GM19467 (cell line): ENCODE data around the gene UVRAG.

Source experiments
- ATAC-seq: cut with Tn5 transposase; IDR thresholded peaks from one replicate; pipeline ENCODE4 v1.9.1; 2021; ENCODE audit warnings: mild to moderate bottlenecking, moderate library complexity; ENCODE audit not compliant: unreplicated experiment

The UVRAG gene

DNA sequence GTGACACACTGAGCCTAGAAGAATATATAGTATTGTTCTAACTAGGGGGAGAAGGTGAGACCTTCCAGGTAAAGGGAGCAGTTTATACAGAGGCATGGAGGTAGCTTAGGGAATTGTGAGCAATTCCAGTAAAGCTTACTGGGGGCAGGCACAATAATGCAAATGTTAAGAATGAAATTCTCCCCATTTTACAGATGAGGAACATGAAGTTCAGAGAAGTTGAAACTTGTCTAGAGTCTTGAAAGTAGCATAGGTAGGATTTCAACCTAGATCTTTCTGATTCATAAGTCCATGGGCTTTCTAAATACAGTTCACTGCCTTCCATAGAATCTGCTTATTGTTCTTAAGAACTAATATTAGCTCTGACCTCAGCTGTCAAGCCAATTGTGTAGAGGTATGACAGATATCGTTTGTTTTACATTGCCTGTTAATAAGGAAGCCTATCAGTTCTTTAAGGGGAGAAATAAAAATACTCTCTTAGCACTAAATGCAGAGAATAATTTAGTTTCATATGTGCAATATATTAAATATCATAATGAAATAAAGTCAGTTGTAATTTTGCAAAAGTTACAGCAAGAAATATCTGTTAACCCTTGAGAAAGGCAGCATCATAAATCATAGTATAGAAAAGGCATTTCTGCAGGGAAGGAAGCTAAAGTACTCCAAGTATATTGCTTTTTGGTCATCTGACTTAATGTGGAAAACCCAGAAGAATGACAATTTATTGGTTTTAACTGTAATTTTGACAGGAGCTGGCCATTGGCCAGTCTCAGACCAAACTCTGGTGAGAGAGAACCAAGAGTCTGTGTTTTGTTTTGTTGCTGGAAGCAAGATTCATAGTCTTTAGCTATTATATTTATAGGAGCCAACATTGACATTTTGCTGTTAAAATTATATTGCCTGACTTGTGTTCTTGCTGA lies 181.8 kb downstream of the UVRAG start:
- ATAC-seq = no peak

DNA sequence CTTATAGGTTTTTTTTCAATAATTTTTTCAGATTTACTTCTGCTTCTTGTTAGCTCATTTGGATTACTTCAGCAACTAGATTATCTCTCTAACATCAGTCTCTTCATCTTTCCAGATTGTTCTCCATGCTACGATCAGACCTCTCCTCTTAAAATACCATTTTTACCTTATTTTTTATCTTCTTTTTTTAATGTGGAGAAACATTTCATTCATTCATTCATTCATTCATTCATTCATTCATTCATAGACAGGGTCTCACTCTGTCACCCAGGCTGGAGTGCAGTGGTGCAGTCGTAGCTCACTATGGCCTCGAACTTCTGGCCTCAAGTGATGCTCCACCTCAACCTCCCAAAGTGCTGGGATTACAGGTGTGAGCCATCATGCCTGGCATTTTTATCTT lies 189.4 kb downstream of the UVRAG start:
- ATAC-seq = no peak

GRCh38 chr11:76005756-76006155 lies 190.7 kb downstream of the UVRAG start:
- ATAC-seq = no peak

DNA sequence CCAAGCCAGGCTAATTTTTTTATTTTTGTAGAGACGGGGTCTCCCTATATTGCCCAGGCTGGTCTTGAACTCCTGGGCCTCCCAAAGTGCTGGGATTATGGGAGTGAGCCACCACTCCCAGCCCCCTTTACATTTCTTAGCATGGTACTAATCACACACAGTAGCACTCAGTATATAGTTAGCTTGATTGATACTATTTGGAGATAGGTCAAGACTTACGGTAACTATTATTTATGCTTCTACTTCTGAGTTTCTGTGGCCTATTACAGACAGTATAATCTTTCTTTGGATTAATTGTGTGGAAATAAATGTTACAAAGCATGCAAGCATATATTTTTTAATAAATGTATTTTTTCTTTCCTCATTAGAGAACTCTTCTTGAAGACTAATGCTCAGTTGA lies 192.2 kb downstream of the UVRAG start:
- ATAC-seq = no peak

- ATAC-seq = no peak
These were observed 193.5 kb downstream of the UVRAG start for GRCh38 chr11:76008474-76008873.

- ATAC-seq = no peak
These were observed 195.0 kb downstream of the UVRAG start for GRCh38 chr11:76010051-76010450.

GRCh38 chr11:76013526-76013925 lies 198.5 kb downstream of the UVRAG start:
- ATAC-seq = no peak

DNA sequence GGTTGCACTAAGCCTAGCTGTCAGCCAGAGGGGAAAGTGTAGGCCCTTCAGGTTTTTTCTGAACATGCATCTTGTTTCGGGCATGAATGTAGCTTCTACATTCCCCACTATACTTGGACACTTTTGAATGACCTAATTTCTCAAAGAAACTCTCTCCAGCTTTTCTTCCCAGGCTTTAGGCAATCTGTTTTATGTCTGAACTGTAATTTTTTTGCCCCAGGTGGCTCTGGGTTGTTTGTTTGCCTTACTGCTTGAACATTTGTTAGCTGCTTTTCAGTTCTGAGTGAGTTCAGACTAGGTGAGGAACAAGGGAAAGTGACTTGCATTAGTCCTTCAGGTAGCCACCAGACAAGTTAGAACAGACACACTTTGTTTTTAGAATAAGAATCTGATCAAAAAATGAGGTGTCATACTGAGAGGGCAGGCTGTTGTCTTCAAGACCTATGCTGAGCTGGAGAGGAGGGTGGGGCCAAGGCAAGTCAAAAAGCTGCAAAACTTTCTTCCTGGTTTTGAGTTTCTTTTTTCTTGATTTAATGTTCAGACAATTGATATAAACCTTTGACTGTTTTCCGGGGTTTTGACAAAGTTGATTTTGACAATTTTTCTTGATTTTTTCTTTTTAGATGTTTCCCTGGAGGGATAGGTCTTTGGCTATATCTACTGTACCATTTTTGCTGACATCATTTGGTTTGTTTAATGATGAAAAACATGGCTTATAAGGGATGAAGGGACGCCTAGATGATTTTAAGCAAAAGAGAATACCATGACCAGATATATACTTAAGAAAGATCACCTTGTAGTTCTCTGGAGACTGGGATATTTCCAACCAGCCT lies 208.4 kb downstream of the UVRAG start:
- no peak for ATAC-seq

- no peak for ATAC-seq
These were observed 210.1 kb downstream of the UVRAG start for GRCh38 chr11:76025068-76025467.

DNA sequence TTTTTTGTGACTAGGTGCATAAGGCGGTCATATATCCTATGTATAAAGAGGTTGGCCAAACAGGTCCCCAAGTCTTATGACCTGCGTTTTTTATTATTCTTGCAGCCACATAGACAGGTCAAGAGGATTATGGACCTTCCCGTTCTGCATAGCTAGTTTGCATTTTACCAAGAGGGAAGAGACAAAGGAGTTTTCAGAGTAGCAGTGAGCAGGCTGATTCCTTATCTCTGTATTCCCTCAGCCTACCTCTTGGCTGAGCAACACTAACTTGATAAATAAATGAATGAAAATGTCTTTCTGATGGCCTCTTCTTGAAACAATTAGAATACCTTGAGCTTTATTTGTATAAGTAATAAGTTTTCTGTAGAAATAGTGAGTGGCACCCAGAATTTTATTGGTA lies 210.8 kb downstream of the UVRAG start:
- no peak for ATAC-seq

- ATAC-seq = no peak
These were observed 211.3 kb downstream of the UVRAG start for GRCh38 chr11:76026281-76026680.

DNA sequence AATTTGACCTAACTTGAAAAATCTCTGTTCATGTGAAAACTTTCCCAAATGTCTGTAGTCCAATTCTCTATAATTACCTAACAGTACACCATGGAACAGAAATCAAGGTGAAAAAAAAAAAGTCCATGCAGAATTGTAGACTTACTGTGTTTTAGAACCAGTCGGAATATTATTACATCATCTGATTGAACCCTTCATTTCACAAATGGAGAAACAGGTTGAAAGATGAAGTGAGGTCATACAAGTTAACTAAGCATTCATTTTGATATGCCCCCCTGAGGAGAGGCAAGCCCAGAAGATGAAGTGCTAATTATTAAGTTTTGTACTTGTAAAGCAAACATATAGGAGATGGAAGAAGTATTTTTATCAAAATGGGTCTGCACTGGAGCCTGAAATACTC lies 211.9 kb downstream of the UVRAG start:
- ATAC-seq = no peak

GRCh38 chr11:76030286-76030685 lies 215.3 kb downstream of the UVRAG start:
- no peak for ATAC-seq

GRCh38 chr11:76030968-76031590 lies 216.1 kb downstream of the UVRAG start:
- ATAC-seq = no peak

DNA sequence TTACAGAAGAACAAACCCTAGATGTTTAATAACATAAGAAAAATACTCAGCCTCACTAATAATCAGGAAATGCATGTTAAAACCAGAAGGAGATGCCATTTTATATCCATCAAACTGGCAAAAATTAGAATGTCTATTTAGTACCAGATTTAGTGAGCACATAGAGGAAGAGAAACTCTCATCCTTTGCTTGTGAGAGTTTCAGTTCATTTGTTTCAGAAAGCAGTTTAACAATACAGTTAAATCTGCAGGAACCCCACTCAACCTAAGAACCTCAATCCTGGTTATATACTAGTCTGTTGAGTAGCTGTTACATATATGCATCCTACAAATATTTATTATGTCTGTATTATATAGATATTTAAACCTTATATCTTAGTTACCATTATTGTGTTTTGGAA lies 218.7 kb downstream of the UVRAG start:
- ATAC-seq = no peak

DNA sequence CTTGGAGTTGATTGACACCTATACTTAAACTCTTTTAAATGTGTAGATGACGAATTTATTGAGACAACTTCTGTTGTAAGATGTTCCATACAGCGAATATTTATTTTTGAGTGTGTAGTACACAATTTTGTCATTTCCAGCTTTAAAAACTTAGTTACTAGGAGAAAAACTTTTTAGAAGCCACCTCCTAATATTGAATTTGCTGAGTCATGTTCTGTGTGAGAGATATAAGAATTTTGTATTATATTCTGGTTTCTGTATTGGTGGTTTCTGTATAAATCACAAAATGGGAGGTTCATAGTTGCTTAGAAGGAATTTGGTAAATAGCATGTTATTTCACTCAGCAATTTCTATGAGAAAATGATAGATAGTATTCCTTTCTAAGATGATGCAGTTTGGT lies 220.0 kb downstream of the UVRAG start:
- no peak for ATAC-seq

DNA sequence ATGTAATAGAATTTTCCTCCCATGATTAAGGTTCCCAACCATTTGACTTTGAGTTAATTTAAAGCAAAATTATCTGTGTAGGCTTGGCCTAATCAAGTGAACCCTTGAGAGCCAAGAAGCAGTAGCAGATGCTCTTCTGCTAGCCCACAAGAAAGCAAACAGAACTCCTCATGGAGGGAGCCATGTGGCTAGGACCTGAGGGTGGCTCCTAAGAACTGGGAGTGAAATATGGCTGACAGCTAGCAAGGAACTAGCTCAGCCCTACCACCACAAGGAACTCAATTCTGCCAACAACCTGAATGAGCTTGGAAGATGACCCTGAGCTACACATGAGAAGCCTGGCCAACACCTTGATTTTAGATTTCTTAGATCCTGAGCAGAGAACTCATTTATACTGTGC lies 223.6 kb downstream of the UVRAG start:
- no peak for ATAC-seq

- ATAC-seq = no peak
These were observed 226.2 kb downstream of the UVRAG start for GRCh38 chr11:76041208-76041607.

DNA sequence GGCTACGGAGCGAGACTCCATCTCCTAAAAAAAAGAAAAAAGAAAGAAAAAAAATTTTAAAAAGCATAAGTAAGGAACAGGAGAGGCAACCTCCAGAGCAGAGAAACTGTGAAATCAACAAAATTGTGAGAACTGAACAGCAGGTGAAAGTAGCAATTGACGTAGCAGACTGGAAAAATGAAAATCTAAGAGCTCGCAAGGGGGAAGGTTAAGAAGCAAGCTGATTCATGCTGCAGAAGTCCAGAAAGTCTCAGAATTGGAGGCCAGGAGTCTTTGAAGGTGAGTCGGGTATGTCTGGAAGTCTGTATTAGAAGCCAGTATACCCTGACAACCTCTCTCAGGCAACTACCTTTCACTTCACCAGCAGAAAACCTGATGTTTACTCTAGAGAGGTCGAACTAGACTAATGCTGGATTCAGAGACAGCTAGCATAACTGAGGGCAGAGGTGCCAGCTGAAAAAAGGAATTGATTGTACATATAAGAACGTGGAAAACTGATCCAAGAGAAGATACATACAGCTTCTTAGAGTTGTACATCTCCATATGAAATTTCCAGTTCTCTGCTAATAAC lies 229.8 kb downstream of the UVRAG start:
- ATAC-seq = no peak

GRCh38 chr11:76047231-76047630 lies 232.2 kb downstream of the UVRAG start:
- ATAC-seq = no peak

GRCh38 chr11:76047766-76048165 lies 232.8 kb downstream of the UVRAG start:
- ATAC-seq = no peak
